Endothelial cell of umbilical vein (primary cell): ENCODE results near the gene PLEKHA5. TPM values are rescaled to one million over a fixed set of nuclear protein-coding genes. Genes with fewer than 3 reads are reported as not detected.

ENCODE experiments used
- BruUV-seq: library from RNA; stranded (reverse); fragments of 400-500 nt; replicated peaks from 2 replicates; lab custom pipeline; 2021; lab: Mats Ljungman, UMichigan
- CTCF ChIA-PET: fragments of 300-600, 350-600 bp; sonication (Branson Sonifier 250); formaldehyde crosslinking; loops from one replicate; lab custom pipeline; 2021; ENCODE audit warnings: antibody characterized with exemption, inconsistent platforms; lab: Charles Lee
- POLR2A ChIA-PET: fragments of 300-600, 350-600 bp; sonication (Branson Sonifier 250); formaldehyde crosslinking; loops from one replicate; lab custom pipeline; 2021; ENCODE audit warnings: antibody characterized with exemption, inconsistent platforms; lab: Charles Lee
- DNase-seq: peaks from one replicate; pipeline ENCODE4 v3.0.0-alpha.2; 2011; ENCODE audit warnings: low read depth, low spot score
- FAIRE-seq: peaks from 2 replicates; lab custom pipeline; 2011; peaks lifted over from hg19 to GRCh38; lab: Jason Lieb, UNC
- H2AFZ ChIP-seq: 2 replicates; pipeline ENCODE4 v1.6.0; 2012; ENCODE audit warnings: low read depth, low read length, control low read depth, inconsistent platforms
- H3K27ac ChIP-seq: 2 replicates; pipeline ENCODE4 v1.5.1; 2011; ENCODE audit warnings: low read depth, mild to moderate bottlenecking, control low read depth, low read length, moderate library complexity; ENCODE audit not compliant: insufficient read depth
- H3K27me3 ChIP-seq, 2 experiments: 2 replicates each; pipeline versions ENCODE4 v1.6.0 to v1.6.1; 2011; ENCODE audit warnings: low read length in 2 of 2, mixed read lengths in 1 of 2; ENCODE audit not compliant: control insufficient read depth in 2 of 2, insufficient read depth in 2 of 2
- H3K36me3 ChIP-seq, 2 experiments: 2 replicates in 1 of 2; 3 replicates in 1 of 2; pipeline ENCODE4 v1.5.1; 2011; ENCODE audit warnings: low read length in 2 of 2, mild to moderate bottlenecking in 1 of 2, moderate library complexity in 1 of 2; ENCODE audit not compliant: control insufficient read depth in 2 of 2, insufficient read depth in 2 of 2; ENCODE audit errors: extremely low read depth in 1 of 2
- H3K4me1 ChIP-seq: 3 replicates; pipeline ENCODE4 v1.5.1; 2011; ENCODE audit warnings: mild to moderate bottlenecking, low read length; ENCODE audit not compliant: control insufficient read depth, insufficient read depth; ENCODE audit errors: extremely low read depth
- H3K4me2 ChIP-seq: 2 replicates; pipeline ENCODE4 v1.6.1; 2011; ENCODE audit warnings: low read length, control low read depth, mixed read lengths; ENCODE audit not compliant: insufficient read depth
- H3K4me3 ChIP-seq, 3 experiments: fragments of 200-600 bp in 1 of 3; sonication (generic), shearing (Covaris generic) in 1 of 3; replicated peaks in 1 of 3; 2 replicates each; pipeline ENCODE4 v1.5.1; 2011 to 2016; ENCODE audit warnings: control low read depth in 3 of 3, low read length in 3 of 3, mild to moderate bottlenecking in 2 of 3, inconsistent platforms in 1 of 3, low read depth in 1 of 3, moderate library complexity in 1 of 3; ENCODE audit not compliant: insufficient read depth in 1 of 3
- H3K79me2 ChIP-seq: 2 replicates; pipeline ENCODE4 v1.6.0; 2012; ENCODE audit warnings: low read length, inconsistent platforms; ENCODE audit not compliant: control insufficient read depth, insufficient read depth
- H3K9ac ChIP-seq: replicated peaks from 2 replicates; pipeline ENCODE3; 2011; ENCODE audit warnings: low read length, control low read depth; ENCODE audit not compliant: insufficient read depth; ENCODE audit errors: extremely low read depth
- H3K9me1 ChIP-seq: replicated peaks from 3 replicates; pipeline ENCODE4 v1.6.0; 2011; ENCODE audit warnings: mild to moderate bottlenecking, low read length; ENCODE audit not compliant: control insufficient read depth, insufficient read depth; ENCODE audit errors: extremely low read depth
- H3K9me3 ChIP-seq: replicated peaks from 2 replicates; pipeline ENCODE4 v1.5.1; 2012; ENCODE audit warnings: low read length, inconsistent platforms; ENCODE audit not compliant: control insufficient read depth, insufficient read depth
- H4K20me1 ChIP-seq: replicated peaks from 2 replicates; pipeline ENCODE3; 2011; ENCODE audit warnings: mild to moderate bottlenecking, low read length; ENCODE audit not compliant: control insufficient read depth, insufficient read depth; ENCODE audit errors: extremely low read depth
- EZH2 ChIP-seq: IDR thresholded peaks from 2 replicates; pipeline ENCODE4 v1.6.1; 2012; ENCODE audit warnings: borderline replicate concordance, low read depth, mild to moderate bottlenecking, moderate library complexity, low read length, inconsistent platforms; ENCODE audit not compliant: severe bottlenecking
- FOS ChIP-seq: IDR thresholded peaks from 2 replicates; pipeline ENCODE4 v1.6.1; 2011; ENCODE audit warnings: mild to moderate bottlenecking, low read length, moderate library complexity, borderline replicate concordance; ENCODE audit not compliant: insufficient read depth
- GATA2 ChIP-seq: IDR thresholded peaks from 2 replicates; pipeline ENCODE4 v1.7.0; 2011; ENCODE audit warnings: low read depth, mild to moderate bottlenecking, moderate library complexity, mixed read lengths, low read length; ENCODE audit not compliant: insufficient read length, insufficient read depth
- JUN ChIP-seq: IDR thresholded peaks from 2 replicates; pipeline ENCODE4 v1.6.1; 2011; ENCODE audit warnings: borderline replicate concordance, low read depth; ENCODE audit not compliant: insufficient read length, insufficient read depth
- MYC ChIP-seq: IDR thresholded peaks from one replicate; pipeline ENCODE4 v1.6.1; 2011; ENCODE audit warnings: mild to moderate bottlenecking, low read depth, low read length
- POLR2A ChIP-seq: IDR thresholded peaks from 2 replicates; pipeline ENCODE4 v1.6.1; 2012; ENCODE audit warnings: low read depth, mild to moderate bottlenecking, control low read depth, low read length
- POLR2AphosphoS5 ChIP-seq: IDR thresholded peaks from 2 replicates; pipeline ENCODE4 v1.6.1; 2012; ENCODE audit warnings: low read depth, mild to moderate bottlenecking, control low read depth, low read length, moderate library complexity; ENCODE audit not compliant: insufficient read depth
- dilution Hi-C: fragments of 300-500 bp; cut with MboI; formaldehyde crosslinking; loops from one replicate; pipeline ENCODE4 v1.15.0; 2019; ENCODE audit warnings: low sequenced_read_pairs; ENCODE audit not compliant: extremely low pct_ligation_motif_present
- intact Hi-C: fragments of 100-400 bp; cut with micrococcal nuclease; formaldehyde crosslinking; loops from one replicate; pipeline ENCODE4 v1.10.0; 2022
- polyA plus RNA-seq, 4 experiments: library from polyadenylated mRNA; depleted of rRNA in 3 of 4; stranded (reverse) in 3 of 4; unstranded in 1 of 4; fragments of >200 nt; gene quantifications; 2 replicates each; pipeline versions ENCODE4 v1.2.1 to v1.2.3, GENCODE V29; 2011 to 2012; ENCODE audit warnings: missing spikeins in 1 of 4
- total RNA-seq: library from RNA; stranded (reverse); gene quantifications from 2 replicates; pipeline ENCODE4 v1.2.3, GENCODE V29; 2021
- TF ChIP-seq, protein P1 (sequence below), 2 donors: IDR thresholded peaks; 1 replicate in 1 of 2; 2 replicates in 1 of 2; pipeline ENCODE4 v1.5.1; 2011; ENCODE audit warnings: low read length in 2 of 2, mild to moderate bottlenecking in 2 of 2, moderate library complexity in 2 of 2, control low read depth in 1 of 2, inconsistent platforms in 1 of 2, low read depth in 1 of 2; ENCODE audit not compliant: insufficient read depth in 1 of 2; ENCODE audit errors: extremely low read depth in 1 of 2
- TF ChIP-seq, protein P2 (sequence below): IDR thresholded peaks from 2 replicates; pipeline ENCODE4 v1.6.1; 2011; ENCODE audit not compliant: insufficient read depth, insufficient read length

PLEKHA5 gene
- total and polyA plus RNA-seq, 2 donors (not counting 3 experiments of a cell fraction or from before 2014, with no cell fraction given), result 2.5 to 12.7 TPM

DNA sequence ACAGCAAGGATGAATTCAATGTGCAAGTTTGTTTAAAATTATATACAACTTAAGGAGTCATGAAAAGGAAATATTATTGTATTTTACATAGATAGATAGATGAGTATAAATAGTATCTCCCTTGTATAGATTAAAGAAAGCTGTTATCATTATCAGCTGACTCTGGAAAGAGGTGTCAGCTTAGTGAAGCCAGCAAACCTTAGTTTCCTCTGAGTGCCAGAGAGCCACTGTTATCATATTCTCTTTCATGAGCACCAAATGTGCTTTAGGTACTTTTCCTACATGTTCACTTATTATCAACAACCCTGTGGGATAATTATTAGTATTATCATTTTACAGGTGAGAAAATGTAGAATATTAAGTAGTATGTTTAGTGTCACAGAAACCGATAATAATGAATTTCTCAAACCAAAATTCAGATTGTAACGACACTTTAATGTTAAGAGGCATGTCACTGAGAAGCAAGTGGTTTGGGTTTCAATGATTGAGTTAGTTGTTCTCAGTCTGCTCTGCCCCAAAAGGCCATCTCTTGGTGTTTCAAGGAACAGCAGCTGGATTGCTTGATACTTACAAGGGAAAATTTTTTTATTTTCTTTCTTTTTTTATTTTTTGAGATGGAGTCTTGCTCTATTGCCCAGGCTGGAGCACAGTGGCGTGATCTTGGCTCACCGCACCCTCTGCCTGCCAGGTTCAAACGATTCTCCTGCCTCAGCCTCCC, 53.7 kb downstream of the PLEKHA5 start:
- FAIRE-seq, result no peak
- intact Hi-C loops, result no loop called here

DNA sequence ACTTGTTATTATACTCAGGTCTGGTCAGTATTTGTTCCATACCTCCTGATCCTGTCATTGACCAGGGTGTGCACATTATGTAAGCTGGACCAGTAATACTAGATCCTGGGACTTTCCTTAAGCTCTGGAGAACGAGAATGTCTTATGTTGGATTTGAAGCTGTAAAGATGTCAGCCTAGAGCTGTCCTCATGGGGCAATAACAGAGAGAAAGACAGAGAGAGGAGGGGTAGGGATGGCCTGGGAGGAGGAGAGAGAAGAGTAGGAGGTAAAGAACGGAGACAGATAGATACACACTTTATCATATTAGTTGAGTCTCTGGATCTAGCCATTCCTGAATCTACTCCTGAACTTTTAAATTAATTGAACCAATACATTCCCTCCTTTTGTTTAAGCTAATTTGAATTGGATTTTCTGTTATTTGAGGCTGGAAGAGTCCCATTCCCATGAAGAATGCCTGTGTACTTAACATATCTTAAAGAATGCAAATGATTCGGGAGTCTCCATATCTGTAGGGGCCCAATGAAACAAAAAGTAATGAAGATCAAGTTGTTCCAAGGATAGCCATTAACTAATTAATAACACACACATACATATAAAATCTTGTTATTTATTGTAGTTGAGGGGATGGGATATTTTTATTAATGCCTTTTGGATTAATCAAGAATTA, 55.9 kb downstream of the PLEKHA5 start:
- Histone ChIP-seq H3K27me3 (no peaks in the 10 kb centered on the region), H3K4me3 (no peak overlapping the region), H3K9me3 (no peaks in the 10 kb centered on the region), H2AFZ (no peak overlapping the region), H3K9me1 (no peaks in the 10 kb centered on the region), H4K20me1 (no peaks in the 10 kb centered on the region), H3K79me2 (no peaks in the 10 kb centered on the region), H3K27ac (no peak overlapping the region), H3K4me1 (peaks cover 6% of the 10 kb centered on the region), H3K36me3 (no peaks in the 10 kb centered on the region), H3K9ac (no peak overlapping the region), H3K4me2 (no peak overlapping the region)
- dilution Hi-C loops (no loop called here), intact Hi-C loops (no loop called here)
- FAIRE-seq (no peak), DNase-seq (no peak)
- ChIA-PET POLR2A (no interaction called here), CTCF (interaction anchor here (1.1 to 2.3 kb wide), 23 partner anchors 11 to 935 kb away, joined by 3 to 69 read pairs (median 5); no protein-coding TSS in a partner anchor)
- no TSS peak for BruUV-seq
- TF ChIP-seq POLR2AphosphoS5 (no peak), MYC (no peak), JUN (no peak), EZH2 (no peak), GATA2 (no peak), FOS (no peak), POLR2A (no peak)
- TF ChIP-seq, protein P1, sequence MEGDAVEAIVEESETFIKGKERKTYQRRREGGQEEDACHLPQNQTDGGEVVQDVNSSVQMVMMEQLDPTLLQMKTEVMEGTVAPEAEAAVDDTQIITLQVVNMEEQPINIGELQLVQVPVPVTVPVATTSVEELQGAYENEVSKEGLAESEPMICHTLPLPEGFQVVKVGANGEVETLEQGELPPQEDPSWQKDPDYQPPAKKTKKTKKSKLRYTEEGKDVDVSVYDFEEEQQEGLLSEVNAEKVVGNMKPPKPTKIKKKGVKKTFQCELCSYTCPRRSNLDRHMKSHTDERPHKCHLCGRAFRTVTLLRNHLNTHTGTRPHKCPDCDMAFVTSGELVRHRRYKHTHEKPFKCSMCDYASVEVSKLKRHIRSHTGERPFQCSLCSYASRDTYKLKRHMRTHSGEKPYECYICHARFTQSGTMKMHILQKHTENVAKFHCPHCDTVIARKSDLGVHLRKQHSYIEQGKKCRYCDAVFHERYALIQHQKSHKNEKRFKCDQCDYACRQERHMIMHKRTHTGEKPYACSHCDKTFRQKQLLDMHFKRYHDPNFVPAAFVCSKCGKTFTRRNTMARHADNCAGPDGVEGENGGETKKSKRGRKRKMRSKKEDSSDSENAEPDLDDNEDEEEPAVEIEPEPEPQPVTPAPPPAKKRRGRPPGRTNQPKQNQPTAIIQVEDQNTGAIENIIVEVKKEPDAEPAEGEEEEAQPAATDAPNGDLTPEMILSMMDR (IDR thresholded peaks at IDR 0.05; ENCODE audit: extremely low read depth in 1 of 2, insufficient read depth in 1 of 2, low read depth in 1 of 2, low read length in 2 of 2), result no peak
- TF ChIP-seq, protein P2, sequence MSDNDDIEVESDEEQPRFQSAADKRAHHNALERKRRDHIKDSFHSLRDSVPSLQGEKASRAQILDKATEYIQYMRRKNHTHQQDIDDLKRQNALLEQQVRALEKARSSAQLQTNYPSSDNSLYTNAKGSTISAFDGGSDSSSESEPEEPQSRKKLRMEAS, result no peak

More for the DNA sequence above, 53.7 kb downstream of the PLEKHA5 start:
- dilution Hi-C loops, result no loop called here
- ChIA-PET CTCF (interaction anchor here (0.8 to 2.3 kb wide), 6 partner anchors 23 to 933 kb away, joined by 3 to 15 read pairs (median 4); no protein-coding TSS in a partner anchor), POLR2A (no interaction called here)
- Histone ChIP-seq H3K79me2 (no peaks in the 10 kb centered on the region), H3K4me1 (no peaks in the 10 kb centered on the region), H3K4me2 (no peak overlapping the region), H3K9me1 (no peaks in the 10 kb centered on the region), H3K27me3 (no peaks in the 10 kb centered on the region), H2AFZ (no peak overlapping the region), H3K4me3 (no peak overlapping the region), H3K36me3 (no peaks in the 10 kb centered on the region), H4K20me1 (no peaks in the 10 kb centered on the region), H3K27ac (no peak overlapping the region), H3K9me3 (no peaks in the 10 kb centered on the region), H3K9ac (no peak overlapping the region)
- TF ChIP-seq JUN, result no peak
- no peak for TF ChIP-seq GATA2
- no peak for TF ChIP-seq MYC
- no peak for TF ChIP-seq POLR2A
- TF ChIP-seq, protein P2, result no peak
- TF ChIP-seq EZH2, result no peak
- no peak for TF ChIP-seq FOS
- DNase-seq, result no peak
- BruUV-seq, result no TSS peak
